Epithelial cell of esophagus (primary cell): Measurements from ENCODE around the gene TTLL1.

Experiments
- DNase-seq: peaks from one replicate; pipeline ENCODE4 v3.0.0; 2010; ENCODE audit warnings: low read depth
- H3K4me3 ChIP-seq: 2 replicates; pipeline ENCODE4 v1.5.1; 2011; ENCODE audit warnings: mild to moderate bottlenecking, low read length, control low read depth
- TF ChIP-seq, protein P1 (sequence below): IDR thresholded peaks from 2 replicates; pipeline ENCODE4 v1.5.1; 2011; ENCODE audit warnings: low read depth, mild to moderate bottlenecking, low read length, control low read depth, inconsistent platforms; ENCODE audit not compliant: insufficient read depth; ENCODE audit errors: missing control alignments

TTLL1 gene

DNA sequence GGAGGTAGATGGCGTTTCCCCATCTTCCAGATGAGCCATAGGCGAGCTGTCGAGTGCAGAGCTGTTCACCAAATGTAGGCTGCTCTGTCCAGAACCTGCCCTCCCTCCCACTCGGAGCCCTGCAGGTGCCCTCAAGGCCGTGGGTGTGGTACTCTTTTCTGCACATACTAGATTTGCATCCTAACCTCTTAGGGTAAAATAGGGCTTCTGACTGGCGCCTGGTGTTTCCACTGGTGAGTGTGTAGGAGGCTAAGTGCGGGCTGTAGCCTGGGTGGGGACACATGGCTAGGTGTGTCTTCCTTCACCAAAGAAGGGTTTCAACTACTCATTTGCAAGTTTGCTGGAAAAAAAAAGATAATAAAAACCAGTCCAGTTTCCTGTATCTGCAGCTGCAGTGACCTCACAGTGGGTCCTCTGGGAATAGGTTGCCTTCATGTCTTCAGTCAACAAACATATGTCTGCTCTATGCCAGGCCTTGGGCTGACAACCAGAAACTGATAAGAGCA, 29.8 kb upstream of the TTLL1 start:
- no peak overlapping the region for H3K4me3 ChIP-seq
- DNase-seq: no peak
- TF ChIP-seq, protein P1, sequence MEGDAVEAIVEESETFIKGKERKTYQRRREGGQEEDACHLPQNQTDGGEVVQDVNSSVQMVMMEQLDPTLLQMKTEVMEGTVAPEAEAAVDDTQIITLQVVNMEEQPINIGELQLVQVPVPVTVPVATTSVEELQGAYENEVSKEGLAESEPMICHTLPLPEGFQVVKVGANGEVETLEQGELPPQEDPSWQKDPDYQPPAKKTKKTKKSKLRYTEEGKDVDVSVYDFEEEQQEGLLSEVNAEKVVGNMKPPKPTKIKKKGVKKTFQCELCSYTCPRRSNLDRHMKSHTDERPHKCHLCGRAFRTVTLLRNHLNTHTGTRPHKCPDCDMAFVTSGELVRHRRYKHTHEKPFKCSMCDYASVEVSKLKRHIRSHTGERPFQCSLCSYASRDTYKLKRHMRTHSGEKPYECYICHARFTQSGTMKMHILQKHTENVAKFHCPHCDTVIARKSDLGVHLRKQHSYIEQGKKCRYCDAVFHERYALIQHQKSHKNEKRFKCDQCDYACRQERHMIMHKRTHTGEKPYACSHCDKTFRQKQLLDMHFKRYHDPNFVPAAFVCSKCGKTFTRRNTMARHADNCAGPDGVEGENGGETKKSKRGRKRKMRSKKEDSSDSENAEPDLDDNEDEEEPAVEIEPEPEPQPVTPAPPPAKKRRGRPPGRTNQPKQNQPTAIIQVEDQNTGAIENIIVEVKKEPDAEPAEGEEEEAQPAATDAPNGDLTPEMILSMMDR: no peak

GRCh38 chr22:43118024-43118849, 29.0 kb upstream of the TTLL1 start:
- DNase-seq: no peak
- TF ChIP-seq, protein P1: no peak
- H3K4me3 ChIP-seq: no peak overlapping the region

DNA sequence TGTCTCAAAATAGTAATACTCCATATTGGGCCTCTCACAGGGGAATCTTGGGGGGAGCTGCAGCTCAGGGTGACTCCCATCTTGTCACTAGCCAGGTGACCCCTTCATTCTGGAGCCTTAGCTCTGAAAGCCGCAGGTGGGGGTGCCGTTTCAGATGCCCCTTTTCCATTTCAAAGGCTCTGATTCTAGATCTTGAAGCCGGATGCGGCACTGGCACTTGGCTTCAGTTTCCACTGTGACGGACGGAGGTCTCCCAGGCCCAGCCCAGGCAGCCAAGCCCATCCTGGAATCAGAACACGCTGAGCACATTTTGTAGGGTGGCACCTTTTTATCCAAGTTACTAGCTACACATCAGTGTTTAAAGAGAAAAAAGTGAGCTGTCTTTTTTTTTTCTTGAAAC, 27.7 kb upstream of the TTLL1 start:
- DNase-seq: no peak
- TF ChIP-seq, protein P1: no peak
- no peak overlapping the region for H3K4me3 ChIP-seq

DNA sequence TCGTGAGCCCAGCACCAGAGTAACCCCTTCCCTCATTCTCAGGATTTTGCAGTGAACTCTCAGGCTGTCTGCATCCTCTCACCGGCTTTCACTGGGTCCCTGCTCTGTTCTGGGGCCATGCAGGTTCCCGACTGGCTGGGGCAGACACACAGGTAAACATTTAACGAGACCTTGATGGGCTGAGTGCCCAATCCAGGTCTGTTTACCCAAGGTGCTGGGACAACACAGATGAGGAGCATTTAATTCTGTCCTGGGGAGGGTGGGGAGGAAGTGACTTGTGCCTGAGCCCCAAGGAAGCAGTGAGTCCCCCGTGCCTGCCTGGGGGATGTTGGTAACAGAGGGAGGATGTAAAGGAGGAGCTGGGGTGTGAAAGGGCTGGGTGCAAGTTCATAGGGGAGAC, 25.8 kb upstream of the TTLL1 start:
- TF ChIP-seq, protein P1: no peak
- no peak overlapping the region for H3K4me3 ChIP-seq
- no peak for DNase-seq

DNA sequence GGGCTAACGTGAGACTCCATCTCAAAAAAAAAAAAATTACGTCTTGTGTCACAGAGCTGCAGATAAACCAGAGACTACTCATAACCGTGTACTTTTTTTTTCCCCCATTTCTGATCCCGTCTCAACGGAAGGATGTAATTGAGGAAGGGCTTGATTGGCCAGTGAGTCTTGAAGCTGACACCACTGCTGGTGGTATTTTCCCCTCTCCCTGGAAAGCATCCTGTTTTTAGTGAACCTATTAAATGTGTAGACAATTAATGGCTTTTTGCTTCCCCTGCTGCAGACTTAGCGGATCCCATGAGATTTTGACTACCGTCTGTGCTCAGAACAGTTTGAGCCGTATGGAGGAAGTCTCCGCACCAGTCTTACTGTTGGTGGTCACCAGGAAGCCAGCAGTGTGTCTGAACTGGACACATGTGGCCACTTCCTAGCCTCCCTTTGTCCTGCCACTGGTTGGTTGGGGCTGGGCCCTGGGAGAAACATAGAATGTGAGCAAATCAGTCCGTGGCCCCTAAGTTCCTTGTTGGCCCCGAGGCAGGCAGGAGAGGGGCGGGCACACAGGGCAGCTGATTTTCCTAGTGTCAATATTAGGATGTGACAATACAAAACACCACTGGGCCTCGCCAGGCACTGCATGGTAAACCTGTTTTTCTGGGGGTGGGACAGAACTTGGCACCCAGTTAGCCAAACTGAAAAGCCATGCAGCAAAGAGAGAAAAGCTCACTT, 24.5 kb upstream of the TTLL1 start:
- TF ChIP-seq, protein P1: no peak
- H3K4me3 ChIP-seq: no peak overlapping the region
- DNase-seq: no peak

- H3K4me3 ChIP-seq: peak overlapping the region; percentile 59
- peak; percentile 59 for DNase-seq
- TF ChIP-seq, protein P1: no peak
These were observed 21.9 kb upstream of the TTLL1 start for GRCh38 chr22:43110927-43111623.
